ENCODE measurements around the gene TELO2.

Gene TELO2

GRCh38 chr16:1498899-1499676 is 5.9 kb downstream of the TELO2 start:
- DNase-seq (ENCODE audit: low read depth) = no peak

- no peak for DNase-seq (ENCODE audit: low read depth)
Measured at GRCh38 chr16:1499756-1500464, 6.8 kb downstream of the TELO2 start.

- DNase-seq (ENCODE audit: low read depth) = no peak
Measured at GRCh38 chr16:1500465-1501150, 7.4 kb downstream of the TELO2 start.

- DNase-seq (ENCODE audit: low read depth) = no peak
Measured at GRCh38 chr16:1501630-1502029, 8.5 kb downstream of the TELO2 start.

GRCh38 chr16:1502092-1503004 is 9.2 kb downstream of the TELO2 start:
- no peak for DNase-seq (ENCODE audit: low read depth)

- no peak for DNase-seq (ENCODE audit: low read depth)
Measured at GRCh38 chr16:1503110-1503955, 10.2 kb downstream of the TELO2 start.

- no peak for DNase-seq (ENCODE audit: low read depth)
Measured at GRCh38 chr16:1505073-1505844, 12.1 kb downstream of the TELO2 start.

GRCh38 chr16:1505912-1506311 is 12.8 kb downstream of the TELO2 start:
- DNase-seq (ENCODE audit: low read depth) = no peak

GRCh38 chr16:1506494-1507213 is 13.5 kb downstream of the TELO2 start:
- DNase-seq (ENCODE audit: low read depth) = no peak

GRCh38 chr16:1508494-1509187 is 15.5 kb downstream of the TELO2 start:
- DNase-seq (ENCODE audit: low read depth) = no peak

- DNase-seq (ENCODE audit: low read depth) = no peak
Measured at GRCh38 chr16:1509307-1510221, 16.4 kb downstream of the TELO2 start.

- DNase-seq (ENCODE audit: low read depth) = no peak
Measured at GRCh38 chr16:1510272-1510671, 17.1 kb downstream of the TELO2 start.

GRCh38 chr16:1510941-1511351 is 17.8 kb downstream of the TELO2 start:
- DNase-seq (ENCODE audit: low read depth) = no peak

- no peak for DNase-seq (ENCODE audit: low read depth)
Measured at GRCh38 chr16:1511662-1512569, 18.8 kb downstream of the TELO2 start.

- no peak for DNase-seq (ENCODE audit: low read depth)
Measured at GRCh38 chr16:1512774-1513173, 19.6 kb downstream of the TELO2 start.

GRCh38 chr16:1514507-1514906 is 21.3 kb downstream of the TELO2 start:
- no peak for DNase-seq (ENCODE audit: low read depth)

All from stimulated activated CD8-positive, alpha-beta memory T cell treated with anti-CD3 and anti-CD28 coated beads, Interleukin-7, amount 100 ng/mL, for 24 hours (primary cell).